ENCODE measurements around the gene TRIM41. TPM values are rescaled to one million over a fixed set of nuclear protein-coding genes. Genes with fewer than 3 reads are reported as not detected.
A peak's percentile ranks its signal among the peaks of the same experiment; 100 is the strongest.

Gene TRIM41
- total and polyA plus RNA-seq, 2 of the 13 experiments (the other 11 are each of a cell fraction or from before 2014, with no cell fraction given), result 10.2 to 16.7 TPM

DNA sequence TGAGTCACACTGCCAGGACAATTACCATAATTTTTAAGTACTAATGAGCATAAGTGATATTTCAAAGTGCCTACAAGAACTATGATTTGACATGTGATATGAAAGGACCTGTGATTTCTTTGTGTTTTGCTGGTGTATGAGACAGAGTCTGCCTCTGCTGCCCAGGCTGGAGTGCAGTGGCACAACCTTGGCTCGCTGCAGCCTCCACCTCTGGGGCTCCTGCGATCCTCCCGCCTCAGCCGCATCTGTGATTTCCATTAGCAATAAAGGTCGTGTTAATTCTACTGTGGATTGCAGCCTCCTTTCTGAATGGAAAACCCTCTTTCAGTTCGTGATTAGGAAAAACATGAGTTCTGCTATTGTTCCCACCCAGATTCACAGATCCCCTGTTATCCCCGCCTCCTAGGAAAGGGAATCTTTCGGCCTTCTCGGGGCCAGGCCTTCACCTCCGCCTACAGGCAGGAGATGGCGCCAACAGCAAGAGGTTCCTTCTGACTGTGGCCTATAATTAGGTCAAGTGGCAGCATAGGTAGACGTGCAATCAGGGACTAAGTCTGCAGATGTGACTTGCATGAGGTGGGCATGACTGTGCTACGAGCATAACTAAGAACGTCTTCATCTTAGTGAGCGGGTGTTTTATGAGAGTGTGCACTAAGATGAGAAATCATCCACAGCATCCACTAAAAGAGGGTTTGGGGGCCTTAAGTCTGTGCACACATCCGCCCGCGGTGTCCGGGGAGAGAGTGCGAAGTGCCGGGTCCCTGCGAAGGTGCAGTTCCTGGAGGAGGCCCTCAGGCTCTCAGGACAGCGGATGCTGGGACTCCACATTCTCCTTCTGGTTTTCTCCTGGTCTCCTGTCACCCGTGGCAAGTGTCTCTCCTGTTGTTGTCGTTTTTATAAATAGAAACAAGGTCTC lies 41.2 kb upstream of the TRIM41 start (continued):
- TF ChIP-seq, protein P1, sequence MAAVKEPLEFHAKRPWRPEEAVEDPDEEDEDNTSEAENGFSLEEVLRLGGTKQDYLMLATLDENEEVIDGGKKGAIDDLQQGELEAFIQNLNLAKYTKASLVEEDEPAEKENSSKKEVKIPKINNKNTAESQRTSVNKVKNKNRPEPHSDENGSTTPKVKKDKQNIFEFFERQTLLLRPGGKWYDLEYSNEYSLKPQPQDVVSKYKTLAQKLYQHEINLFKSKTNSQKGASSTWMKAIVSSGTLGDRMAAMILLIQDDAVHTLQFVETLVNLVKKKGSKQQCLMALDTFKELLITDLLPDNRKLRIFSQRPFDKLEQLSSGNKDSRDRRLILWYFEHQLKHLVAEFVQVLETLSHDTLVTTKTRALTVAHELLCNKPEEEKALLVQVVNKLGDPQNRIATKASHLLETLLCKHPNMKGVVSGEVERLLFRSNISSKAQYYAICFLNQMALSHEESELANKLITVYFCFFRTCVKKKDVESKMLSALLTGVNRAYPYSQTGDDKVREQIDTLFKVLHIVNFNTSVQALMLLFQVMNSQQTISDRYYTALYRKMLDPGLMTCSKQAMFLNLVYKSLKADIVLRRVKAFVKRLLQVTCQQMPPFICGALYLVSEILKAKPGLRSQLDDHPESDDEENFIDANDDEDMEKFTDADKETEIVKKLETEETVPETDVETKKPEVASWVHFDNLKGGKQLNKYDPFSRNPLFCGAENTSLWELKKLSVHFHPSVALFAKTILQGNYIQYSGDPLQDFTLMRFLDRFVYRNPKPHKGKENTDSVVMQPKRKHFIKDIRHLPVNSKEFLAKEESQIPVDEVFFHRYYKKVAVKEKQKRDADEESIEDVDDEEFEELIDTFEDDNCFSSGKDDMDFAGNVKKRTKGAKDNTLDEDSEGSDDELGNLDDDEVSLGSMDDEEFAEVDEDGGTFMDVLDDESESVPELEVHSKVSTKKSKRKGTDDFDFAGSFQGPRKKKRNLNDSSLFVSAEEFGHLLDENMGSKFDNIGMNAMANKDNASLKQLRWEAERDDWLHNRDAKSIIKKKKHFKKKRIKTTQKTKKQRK (IDR thresholded peaks at IDR 0.05; ENCODE audit: low read length), result no peak
- TF ChIP-seq, protein P2, sequence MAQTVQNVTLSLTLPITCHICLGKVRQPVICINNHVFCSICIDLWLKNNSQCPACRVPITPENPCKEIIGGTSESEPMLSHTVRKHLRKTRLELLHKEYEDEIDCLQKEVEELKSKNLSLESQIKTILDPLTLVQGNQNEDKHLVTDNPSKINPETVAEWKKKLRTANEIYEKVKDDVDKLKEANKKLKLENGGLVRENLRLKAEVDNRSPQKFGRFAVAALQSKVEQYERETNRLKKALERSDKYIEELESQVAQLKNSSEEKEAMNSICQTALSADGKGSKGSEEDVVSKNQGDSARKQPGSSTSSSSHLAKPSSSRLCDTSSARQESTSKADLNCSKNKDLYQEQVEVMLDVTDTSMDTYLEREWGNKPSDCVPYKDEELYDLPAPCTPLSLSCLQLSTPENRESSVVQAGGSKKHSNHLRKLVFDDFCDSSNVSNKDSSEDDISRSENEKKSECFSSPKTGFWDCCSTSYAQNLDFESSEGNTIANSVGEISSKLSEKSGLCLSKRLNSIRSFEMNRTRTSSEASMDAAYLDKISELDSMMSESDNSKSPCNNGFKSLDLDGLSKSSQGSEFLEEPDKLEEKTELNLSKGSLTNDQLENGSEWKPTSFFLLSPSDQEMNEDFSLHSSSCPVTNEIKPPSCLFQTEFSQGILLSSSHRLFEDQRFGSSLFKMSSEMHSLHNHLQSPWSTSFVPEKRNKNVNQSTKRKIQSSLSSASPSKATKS (CRISPR knock-in tag; IDR thresholded peaks at IDR 0.05), result no peak
- TF ChIP-seq ZNF616 (CRISPR knock-in tag; IDR thresholded peaks at IDR 0.05; ENCODE audit: low read depth), result no peak
- 0 out of 2 replicates have a peak, but pooled peaks have one; percentile 31 for TF ChIP-seq HMG20B (CRISPR knock-in tag; conservative IDR thresholded peaks at IDR 0.05)
- TF ChIP-seq, protein P3, sequence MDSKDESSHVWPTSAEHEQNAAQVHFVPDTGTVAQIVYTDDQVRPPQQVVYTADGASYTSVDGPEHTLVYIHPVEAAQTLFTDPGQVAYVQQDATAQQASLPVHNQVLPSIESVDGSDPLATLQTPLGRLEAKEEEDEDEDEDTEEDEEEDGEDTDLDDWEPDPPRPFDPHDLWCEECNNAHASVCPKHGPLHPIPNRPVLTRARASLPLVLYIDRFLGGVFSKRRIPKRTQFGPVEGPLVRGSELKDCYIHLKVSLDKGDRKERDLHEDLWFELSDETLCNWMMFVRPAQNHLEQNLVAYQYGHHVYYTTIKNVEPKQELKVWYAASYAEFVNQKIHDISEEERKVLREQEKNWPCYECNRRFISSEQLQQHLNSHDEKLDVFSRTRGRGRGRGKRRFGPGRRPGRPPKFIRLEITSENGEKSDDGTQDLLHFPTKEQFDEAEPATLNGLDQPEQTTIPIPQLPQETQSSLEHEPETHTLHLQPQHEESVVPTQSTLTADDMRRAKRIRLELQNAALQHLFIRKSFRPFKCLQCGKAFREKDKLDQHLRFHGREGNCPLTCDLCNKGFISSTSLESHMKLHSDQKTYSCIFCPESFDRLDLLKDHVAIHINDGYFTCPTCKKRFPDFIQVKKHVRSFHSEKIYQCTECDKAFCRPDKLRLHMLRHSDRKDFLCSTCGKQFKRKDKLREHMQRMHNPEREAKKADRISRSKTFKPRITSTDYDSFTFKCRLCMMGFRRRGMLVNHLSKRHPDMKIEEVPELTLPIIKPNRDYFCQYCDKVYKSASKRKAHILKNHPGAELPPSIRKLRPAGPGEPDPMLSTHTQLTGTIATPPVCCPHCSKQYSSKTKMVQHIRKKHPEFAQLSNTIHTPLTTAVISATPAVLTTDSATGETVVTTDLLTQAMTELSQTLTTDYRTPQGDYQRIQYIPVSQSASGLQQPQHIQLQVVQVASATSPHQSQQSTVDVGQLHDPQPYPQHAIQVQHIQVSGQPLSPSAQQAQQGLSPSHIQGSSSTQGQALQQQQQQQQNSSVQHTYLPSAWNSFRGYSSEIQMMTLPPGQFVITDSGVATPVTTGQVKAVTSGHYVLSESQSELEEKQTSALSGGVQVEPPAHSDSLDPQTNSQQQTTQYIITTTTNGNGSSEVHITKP (CRISPR knock-in tag; IDR thresholded peaks at IDR 0.05; ENCODE audit: low read depth), result 0 out of 2 replicates have a peak, but pooled peaks have one; percentile 52
- TF ChIP-seq, protein P4, sequence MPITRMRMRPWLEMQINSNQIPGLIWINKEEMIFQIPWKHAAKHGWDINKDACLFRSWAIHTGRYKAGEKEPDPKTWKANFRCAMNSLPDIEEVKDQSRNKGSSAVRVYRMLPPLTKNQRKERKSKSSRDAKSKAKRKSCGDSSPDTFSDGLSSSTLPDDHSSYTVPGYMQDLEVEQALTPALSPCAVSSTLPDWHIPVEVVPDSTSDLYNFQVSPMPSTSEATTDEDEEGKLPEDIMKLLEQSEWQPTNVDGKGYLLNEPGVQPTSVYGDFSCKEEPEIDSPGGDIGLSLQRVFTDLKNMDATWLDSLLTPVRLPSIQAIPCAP (CRISPR knock-in tag; IDR thresholded peaks at IDR 0.05; ENCODE audit: low read depth), result no peak
- TF ChIP-seq HNRNPH1 (optimal IDR thresholded peaks at IDR 0.05; ENCODE audit: low read depth, low read length), result no peak
- TF ChIP-seq, protein P5, sequence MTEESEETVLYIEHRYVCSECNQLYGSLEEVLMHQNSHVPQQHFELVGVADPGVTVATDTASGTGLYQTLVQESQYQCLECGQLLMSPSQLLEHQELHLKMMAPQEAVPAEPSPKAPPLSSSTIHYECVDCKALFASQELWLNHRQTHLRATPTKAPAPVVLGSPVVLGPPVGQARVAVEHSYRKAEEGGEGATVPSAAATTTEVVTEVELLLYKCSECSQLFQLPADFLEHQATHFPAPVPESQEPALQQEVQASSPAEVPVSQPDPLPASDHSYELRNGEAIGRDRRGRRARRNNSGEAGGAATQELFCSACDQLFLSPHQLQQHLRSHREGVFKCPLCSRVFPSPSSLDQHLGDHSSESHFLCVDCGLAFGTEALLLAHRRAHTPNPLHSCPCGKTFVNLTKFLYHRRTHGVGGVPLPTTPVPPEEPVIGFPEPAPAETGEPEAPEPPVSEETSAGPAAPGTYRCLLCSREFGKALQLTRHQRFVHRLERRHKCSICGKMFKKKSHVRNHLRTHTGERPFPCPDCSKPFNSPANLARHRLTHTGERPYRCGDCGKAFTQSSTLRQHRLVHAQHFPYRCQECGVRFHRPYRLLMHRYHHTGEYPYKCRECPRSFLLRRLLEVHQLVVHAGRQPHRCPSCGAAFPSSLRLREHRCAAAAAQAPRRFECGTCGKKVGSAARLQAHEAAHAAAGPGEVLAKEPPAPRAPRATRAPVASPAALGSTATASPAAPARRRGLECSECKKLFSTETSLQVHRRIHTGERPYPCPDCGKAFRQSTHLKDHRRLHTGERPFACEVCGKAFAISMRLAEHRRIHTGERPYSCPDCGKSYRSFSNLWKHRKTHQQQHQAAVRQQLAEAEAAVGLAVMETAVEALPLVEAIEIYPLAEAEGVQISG (CRISPR knock-in tag; IDR thresholded peaks at IDR 0.05), result peak; percentile 78
- no peak for TF ChIP-seq NFATC3 (CRISPR knock-in tag; IDR thresholded peaks at IDR 0.05)
- no peak for TF ChIP-seq RCOR2 (CRISPR knock-in tag; IDR thresholded peaks at IDR 0.05)
- TF ChIP-seq, protein P6, sequence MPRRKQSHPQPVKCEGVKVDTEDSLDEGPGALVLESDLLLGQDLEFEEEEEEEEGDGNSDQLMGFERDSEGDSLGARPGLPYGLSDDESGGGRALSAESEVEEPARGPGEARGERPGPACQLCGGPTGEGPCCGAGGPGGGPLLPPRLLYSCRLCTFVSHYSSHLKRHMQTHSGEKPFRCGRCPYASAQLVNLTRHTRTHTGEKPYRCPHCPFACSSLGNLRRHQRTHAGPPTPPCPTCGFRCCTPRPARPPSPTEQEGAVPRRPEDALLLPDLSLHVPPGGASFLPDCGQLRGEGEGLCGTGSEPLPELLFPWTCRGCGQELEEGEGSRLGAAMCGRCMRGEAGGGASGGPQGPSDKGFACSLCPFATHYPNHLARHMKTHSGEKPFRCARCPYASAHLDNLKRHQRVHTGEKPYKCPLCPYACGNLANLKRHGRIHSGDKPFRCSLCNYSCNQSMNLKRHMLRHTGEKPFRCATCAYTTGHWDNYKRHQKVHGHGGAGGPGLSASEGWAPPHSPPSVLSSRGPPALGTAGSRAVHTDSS (CRISPR knock-in tag; conservative IDR thresholded peaks at IDR 0.05), result no peak
- peak; percentile 85 for TF ChIP-seq XRCC5 (optimal IDR thresholded peaks at IDR 0.05; ENCODE audit: low read length)
